H1 (cell line): ENCODE results near the gene FRMD6.

Experiments used
- CTCF ChIP-seq, 3 experiments: IDR thresholded peaks; 1 replicate in 2 of 3; 2 replicates in 1 of 3; pipeline versions ENCODE4 v1.5.1 to v1.6.1; 2011; ENCODE audit warnings: low read length in 3 of 3, mild to moderate bottlenecking in 3 of 3, inconsistent platforms in 2 of 3, low read depth in 1 of 3, moderate library complexity in 1 of 3; ENCODE audit not compliant: insufficient read depth in 1 of 3; ENCODE audit errors: control extremely low read depth in 1 of 3
- EZH2 ChIP-seq: fragments of 200-600 bp; sonication (generic); IDR thresholded peaks from 2 replicates; pipeline ENCODE4 v1.7.1; 2012; ENCODE audit warnings: low read depth, mild to moderate bottlenecking, moderate library complexity, low read length, inconsistent platforms; ENCODE audit not compliant: severe bottlenecking
- JUND ChIP-seq: IDR thresholded peaks from 2 replicates; pipeline ENCODE4 v1.6.1; 2011; ENCODE audit warnings: mild to moderate bottlenecking, improper control_type of control experiment, low read length
- MAX ChIP-seq: IDR thresholded peaks from 2 replicates; pipeline ENCODE4 v1.6.1; 2012; ENCODE audit warnings: inconsistent platforms
- POLR2AphosphoS5 ChIP-seq: IDR thresholded peaks from 2 replicates; pipeline ENCODE4 v1.6.1; 2011; ENCODE audit warnings: low read depth, low read length
- RFX5 ChIP-seq: IDR thresholded peaks from 2 replicates; pipeline ENCODE4 v1.6.1; 2011; ENCODE audit warnings: low read depth, low read length, improper control_type of control experiment, borderline replicate concordance
- SAP30 ChIP-seq: fragments of 300-600 bp; sonication (generic); IDR thresholded peaks from 2 replicates; pipeline ENCODE4 v1.7.1; 2012; ENCODE audit warnings: low read length, moderate library complexity, mild to moderate bottlenecking, inconsistent platforms; ENCODE audit not compliant: insufficient read depth, insufficient replicate concordance
- SIN3A ChIP-seq, 2 experiments: IDR thresholded peaks in 1 of 2; conservative IDR thresholded peaks in 1 of 2; 2 replicates each; pipeline ENCODE4 v1.6.1; 2011 to 2012; ENCODE audit warnings: low read length in 2 of 2, improper control_type of control experiment in 1 of 2, low read depth in 1 of 2, mild to moderate bottlenecking in 1 of 2
- TCF12 ChIP-seq: IDR thresholded peaks from 2 replicates; pipeline ENCODE4 v1.6.1; 2011; ENCODE audit warnings: low read depth, mild to moderate bottlenecking, low read length
- YY1 ChIP-seq: IDR thresholded peaks from 2 replicates; pipeline ENCODE4 v1.6.1; 2011; ENCODE audit warnings: low read depth, mild to moderate bottlenecking, low read length
- ZNF274 ChIP-seq: IDR thresholded peaks from 2 replicates; pipeline ENCODE4 v1.7.0; 2012; ENCODE audit warnings: low read length, borderline replicate concordance; ENCODE audit errors: extremely low read depth

- TF ChIP-seq CTCF (IDR thresholded peaks at IDR 0.05; ENCODE audit: control extremely low read depth in 1 of 3, insufficient read depth in 1 of 3, low read depth in 1 of 3, low read length in 3 of 3), result no peak
- TF ChIP-seq JUND, result no peak
- TF ChIP-seq TCF12, result no peak
- TF ChIP-seq YY1, result no peak
- no peak for TF ChIP-seq SAP30
- TF ChIP-seq EZH2, result no peak
- no peak for TF ChIP-seq MAX
- TF ChIP-seq ZNF274, result no peak
- no peak for TF ChIP-seq POLR2AphosphoS5
- TF ChIP-seq RFX5, result no peak
- no peak for TF ChIP-seq SIN3A (conservative IDR thresholded peaks at IDR 0.05 in 1 of 2, IDR thresholded peaks at IDR 0.05 in 1 of 2; ENCODE audit: low read depth in 1 of 2, low read length in 2 of 2)
These were observed 24.9 kb upstream of the FRMD6 start for GRCh38 chr14:51626788-51627187.
